Fibroblast of skin of abdomen (primary cell): Measurements from ENCODE around the gene NEAT1.

Experiments
- DNase-seq: peaks from one replicate; pipeline ENCODE4 v3.0.0-alpha.2; 2013

NEAT1 gene

GRCh38 chr11:65423516-65424204 lies 1.1 kb downstream of the NEAT1 start:
- peak; percentile 41 for DNase-seq

DNA sequence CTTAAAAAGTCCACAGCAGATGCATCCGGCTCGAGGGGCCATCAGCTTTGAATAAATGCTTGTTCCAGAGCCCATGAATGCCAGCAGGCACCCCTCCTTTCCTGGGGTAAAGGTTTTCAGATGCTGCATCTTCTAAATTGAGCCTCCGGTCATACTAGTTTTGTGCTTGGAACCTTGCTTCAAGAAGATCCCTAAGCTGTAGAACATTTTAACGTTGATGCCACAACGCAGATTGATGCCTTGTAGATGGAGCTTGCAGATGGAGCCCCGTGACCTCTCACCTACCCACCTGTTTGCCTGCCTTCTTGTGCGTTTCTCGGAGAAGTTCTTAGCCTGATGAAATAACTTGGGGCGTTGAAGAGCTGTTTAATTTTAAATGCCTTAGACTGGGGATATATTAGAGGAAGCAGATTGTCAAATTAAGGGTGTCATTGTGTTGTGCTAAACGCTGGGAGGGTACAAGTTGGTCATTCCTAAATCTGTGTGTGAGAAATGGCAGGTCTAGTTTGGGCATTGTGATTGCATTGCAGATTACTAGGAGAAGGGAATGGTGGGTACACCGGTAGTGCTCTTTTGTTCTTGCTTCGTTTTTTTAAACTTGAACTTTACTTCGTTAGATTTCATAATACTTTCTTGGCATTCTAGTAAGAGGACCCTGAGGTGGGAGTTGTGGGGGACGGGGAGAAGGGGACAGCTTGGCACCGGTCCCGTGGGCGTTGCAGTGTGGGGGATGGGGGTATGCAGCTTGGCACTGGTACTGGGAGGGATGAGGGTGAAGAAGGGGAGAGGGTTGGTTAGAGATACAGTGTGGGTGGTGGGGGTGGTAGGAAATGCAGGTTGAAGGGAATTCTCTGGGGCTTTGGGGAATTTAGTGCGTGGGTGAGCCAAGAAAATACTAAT lies 1.9 kb downstream of the NEAT1 start:
- DNase-seq = peak; percentile 66

DNA sequence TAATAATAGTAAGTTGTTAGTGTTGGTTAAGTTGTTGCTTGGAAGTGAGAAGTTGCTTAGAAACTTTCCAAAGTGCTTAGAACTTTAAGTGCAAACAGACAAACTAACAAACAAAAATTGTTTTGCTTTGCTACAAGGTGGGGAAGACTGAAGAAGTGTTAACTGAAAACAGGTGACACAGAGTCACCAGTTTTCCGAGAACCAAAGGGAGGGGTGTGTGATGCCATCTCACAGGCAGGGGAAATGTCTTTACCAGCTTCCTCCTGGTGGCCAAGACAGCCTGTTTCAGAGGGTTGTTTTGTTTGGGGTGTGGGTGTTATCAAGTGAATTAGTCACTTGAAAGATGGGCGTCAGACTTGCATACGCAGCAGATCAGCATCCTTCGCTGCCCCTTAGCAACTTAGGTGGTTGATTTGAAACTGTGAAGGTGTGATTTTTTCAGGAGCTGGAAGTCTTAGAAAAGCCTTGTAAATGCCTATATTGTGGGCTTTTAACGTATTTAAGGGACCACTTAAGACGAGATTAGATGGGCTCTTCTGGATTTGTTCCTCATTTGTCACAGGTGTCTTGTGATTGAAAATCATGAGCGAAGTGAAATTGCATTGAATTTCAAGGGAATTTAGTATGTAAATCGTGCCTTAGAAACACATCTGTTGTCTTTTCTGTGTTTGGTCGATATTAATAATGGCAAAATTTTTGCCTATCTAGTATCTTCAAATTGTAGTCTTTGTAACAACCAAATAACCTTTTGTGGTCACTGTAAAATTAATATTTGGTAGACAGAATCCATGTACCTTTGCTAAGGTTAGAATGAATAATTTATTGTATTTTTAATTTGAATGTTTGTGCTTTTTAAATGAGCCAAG lies 2.7 kb downstream of the NEAT1 start:
- peak; percentile 76 for DNase-seq

GRCh38 chr11:65425971-65426838 lies 3.6 kb downstream of the NEAT1 start:
- DNase-seq = peak; percentile 92

DNA sequence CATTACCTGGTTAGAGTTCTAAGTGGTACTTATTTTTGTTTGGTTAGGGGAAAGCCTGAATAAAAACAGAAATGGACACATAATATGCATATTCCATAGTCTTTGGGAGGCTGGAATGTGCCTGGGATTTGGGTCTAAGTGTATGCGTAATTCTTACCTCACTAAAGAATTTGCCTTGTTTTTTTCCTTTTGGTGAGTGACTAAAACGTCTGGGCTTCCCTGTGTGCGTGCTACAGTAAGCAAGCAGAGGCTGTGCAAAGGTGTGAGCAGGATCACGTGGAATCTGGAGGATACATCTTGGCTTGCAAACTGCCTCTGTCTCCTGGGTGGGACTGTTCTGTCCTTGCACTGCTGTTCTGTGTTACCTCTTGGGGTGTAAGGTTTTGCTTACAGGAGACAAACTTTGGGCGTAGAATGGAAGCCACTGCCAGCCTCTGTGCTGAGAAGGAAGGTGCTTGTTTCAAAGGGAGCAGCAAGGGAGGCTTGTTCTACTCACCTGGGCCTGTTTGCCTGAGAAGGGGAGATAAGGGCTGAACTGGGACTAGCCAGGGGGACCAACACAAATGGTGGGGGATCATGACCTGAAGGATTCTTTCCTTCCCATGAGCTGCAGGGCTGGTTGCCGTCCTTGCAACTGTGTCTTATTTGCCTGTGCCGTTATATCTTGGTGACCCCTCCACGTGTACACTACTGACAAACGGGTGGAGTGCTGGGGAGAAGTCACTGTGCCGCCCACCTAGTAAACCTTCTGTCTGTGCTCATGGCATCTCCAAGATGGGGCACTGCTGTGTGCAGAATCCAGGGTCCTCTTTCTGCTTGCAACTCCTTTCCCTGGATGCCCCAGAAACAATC lies 4.5 kb downstream of the NEAT1 start:
- peak; percentile 69 for DNase-seq

- peak; percentile 57 for DNase-seq
Observed at GRCh38 chr11:65427691-65428577, 5.3 kb downstream of the NEAT1 start.

- DNase-seq = no peak
Observed at GRCh38 chr11:65428578-65429067, 6.0 kb downstream of the NEAT1 start.

DNA sequence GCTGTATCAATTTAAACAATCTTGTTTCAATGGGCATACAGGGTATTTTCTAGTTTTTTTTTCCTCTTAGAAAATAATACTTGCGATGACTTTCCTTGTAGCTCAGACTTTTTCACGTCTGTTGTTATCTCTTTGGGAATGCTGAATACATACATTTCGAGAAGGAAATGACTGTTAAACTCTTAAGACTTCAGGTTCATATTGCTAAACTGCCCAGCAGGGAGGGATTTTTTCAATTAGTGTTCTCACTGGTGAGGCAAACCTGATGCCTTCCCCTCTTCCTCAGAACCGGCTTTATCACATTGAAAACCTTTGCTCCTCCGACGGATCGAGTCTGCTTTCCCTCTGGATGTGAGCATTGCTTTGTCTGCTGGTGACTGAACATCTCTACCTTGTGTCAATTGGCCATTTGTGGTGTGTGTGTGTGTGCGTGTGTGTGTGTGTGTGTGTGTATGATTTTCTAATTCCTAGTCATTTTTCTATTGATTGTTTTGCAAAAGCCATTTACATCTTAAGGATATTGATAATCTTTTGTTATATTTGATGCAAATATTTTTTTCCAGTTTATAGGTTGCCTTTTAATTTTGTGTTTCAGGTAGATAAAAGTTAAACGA lies 6.6 kb downstream of the NEAT1 start:
- DNase-seq = peak; percentile 57

GRCh38 chr11:65429724-65430405 lies 7.3 kb downstream of the NEAT1 start:
- peak; percentile 63 for DNase-seq

DNA sequence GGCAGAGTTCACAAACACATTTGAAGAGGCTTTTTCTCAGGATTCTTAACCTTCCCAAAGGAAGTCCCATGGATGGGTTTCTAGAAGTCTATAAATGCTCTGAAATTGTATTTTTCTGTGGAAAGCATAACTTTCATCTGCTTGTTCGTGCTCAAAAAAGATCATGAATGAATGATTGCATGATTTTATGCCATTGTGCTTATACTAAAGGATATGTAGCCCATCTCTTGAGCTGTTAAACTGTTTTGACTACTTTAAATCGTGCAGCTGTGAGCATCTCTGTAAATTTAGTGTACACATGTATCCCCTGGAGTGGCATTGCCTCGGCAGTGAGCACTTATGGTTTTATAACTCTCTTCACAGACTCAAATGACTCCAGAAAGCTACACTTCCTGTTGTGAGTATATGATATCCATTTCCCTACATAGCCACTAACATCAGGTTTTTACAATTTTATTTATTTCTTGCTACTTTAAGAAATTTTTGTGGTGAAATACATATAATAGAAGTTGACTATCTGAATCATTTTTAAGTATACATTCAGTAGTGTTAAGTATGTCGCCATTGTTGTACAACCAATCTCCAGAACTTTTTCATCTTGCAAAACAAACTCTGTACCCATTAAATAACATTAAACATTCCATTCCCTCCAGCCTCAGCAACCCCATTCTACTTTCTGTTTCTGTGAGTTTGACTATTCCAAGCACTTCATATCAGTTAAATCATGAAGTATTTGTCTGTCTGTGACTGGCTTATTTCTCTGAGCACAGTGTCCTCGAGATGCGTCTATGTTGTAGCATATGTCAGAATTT lies 8.0 kb downstream of the NEAT1 start:
- no peak for DNase-seq

GRCh38 chr11:65431451-65432099 lies 9.0 kb downstream of the NEAT1 start:
- no peak for DNase-seq

DNA sequence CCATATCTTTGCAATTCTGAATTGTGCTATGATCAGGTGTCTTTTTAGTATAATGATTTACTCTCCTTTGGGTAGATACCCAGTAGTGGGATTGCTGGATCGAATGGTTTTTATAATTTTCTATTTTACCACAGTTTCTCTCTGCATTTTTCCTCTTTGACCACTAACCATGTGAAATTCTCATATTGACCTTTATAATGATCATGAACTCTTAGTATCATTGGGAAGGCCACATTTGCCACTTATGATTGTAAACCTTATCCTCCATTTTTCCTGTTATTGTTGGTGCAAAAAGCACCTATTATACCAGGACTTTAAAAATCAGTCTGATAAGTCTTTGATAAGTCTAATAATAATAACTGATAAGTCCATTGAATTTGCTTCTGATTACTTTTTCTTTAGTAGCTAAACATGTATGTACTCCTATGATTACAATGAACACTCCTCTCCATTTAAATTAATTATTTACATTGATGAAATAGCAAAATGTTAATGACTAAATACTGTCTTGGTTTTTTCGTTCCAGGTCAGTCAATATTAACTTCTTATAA lies 9.6 kb downstream of the NEAT1 start:
- DNase-seq = no peak

- DNase-seq = no peak
Observed at GRCh38 chr11:65432686-65433582, 10.3 kb downstream of the NEAT1 start.

DNA sequence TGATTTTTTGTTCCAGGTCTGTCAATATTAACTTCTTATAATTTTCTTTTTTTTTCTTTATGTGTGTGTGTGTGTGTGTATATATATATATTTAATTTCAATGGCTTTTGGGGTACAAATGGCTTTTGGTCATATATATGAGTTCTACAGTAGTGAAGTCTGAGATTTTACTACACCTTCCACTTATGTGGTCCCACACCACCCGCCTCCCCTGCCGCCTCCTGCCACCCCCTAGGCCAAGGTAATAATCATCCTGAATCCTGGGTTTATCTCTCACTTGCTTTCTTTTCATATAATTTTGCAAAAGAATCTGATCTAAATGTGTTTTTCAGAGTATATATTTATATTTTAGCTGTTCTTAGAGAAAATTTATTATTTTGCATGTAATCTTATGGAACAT lies 11.1 kb downstream of the NEAT1 start:
- DNase-seq = no peak

- DNase-seq = no peak
Observed at GRCh38 chr11:65434057-65434666, 11.6 kb downstream of the NEAT1 start.
